Upper lobe of right lung (tissue), 1 donor: ENCODE measurements around the gene TP53BP1. TPM values are rescaled to one million over a fixed set of nuclear protein-coding genes. Genes with fewer than 3 reads are reported as not detected.

ENCODE experiments used
- ATAC-seq: fragments of 200-7000 bp; cut with Tn5 transposase; one replicate; pipeline ENCODE4 v1.9.1; 2020; ENCODE audit warnings: mild to moderate bottlenecking, moderate library complexity
- DNase-seq: peaks from one replicate; pipeline ENCODE4 v3.0.0-alpha.2; 2020
- H3K27ac ChIP-seq: fragments of 200-600 bp; one replicate; pipeline ENCODE4 v1.8.0; 2022
- H3K27me3 ChIP-seq: fragments of 200-600 bp; one replicate; pipeline ENCODE4 v1.8.0; 2022; ENCODE audit warnings: mild to moderate bottlenecking
- H3K36me3 ChIP-seq: fragments of 200-600 bp; one replicate; pipeline ENCODE4 v1.8.0; 2022
- H3K4me1 ChIP-seq: fragments of 200-600 bp; one replicate; pipeline ENCODE4 v1.8.0; 2022
- H3K4me3 ChIP-seq: fragments of 200-600 bp; one replicate; pipeline ENCODE4 v1.8.0; 2022; ENCODE audit warnings: mild to moderate bottlenecking
- H3K9me3 ChIP-seq: fragments of 200-600 bp; one replicate; pipeline ENCODE4 v1.8.0; 2022
- CTCF ChIP-seq: fragments of 200-600 bp; IDR thresholded peaks from one replicate; pipeline ENCODE4 v1.8.0; 2022; ENCODE audit warnings: antibody characterized with exemption
- intact Hi-C: fragments of 100-400 bp; cut with DNase I; formaldehyde crosslinking; loops from one replicate; pipeline ENCODE4 v1.11.0; 2022
- total RNA-seq: library from RNA; stranded (reverse); fragmentation: NEBNext Ultra II Directional; extraction: Animal tissue kit (Norgen Biotek cat#: 25700); gene quantifications from one replicate; pipeline ENCODE4 v1.2.1, GENCODE V29; 2021
- donor health status: DM: no; HTN: yes; CAD: no; lungs with severe emphysema.

TP53BP1 gene
- total RNA-seq, 1 donor from 2014 or later: 27.6 TPM

- TF ChIP-seq CTCF: no peak
- Histone ChIP-seq H3K4me3 (no peak overlapping the region), H3K4me1 (peaks cover 6% of the 10 kb centered on the region), H3K9me3 (no peaks in the 10 kb centered on the region), H3K27ac (no peak overlapping the region), H3K27me3 (no peaks in the 10 kb centered on the region), H3K36me3 (no peaks in the 10 kb centered on the region)
- DNase-seq (peak; percentile 33), ATAC-seq (no peak)
- intact Hi-C loops: no loop called here
Measured at GRCh38 chr15:43521419-43521818, 28.5 kb upstream of the TP53BP1 start.

GRCh38 chr15:43520138-43520537 is 27.2 kb upstream of the TP53BP1 start:
- H3K27me3 ChIP-seq: no peaks in the 10 kb centered on the region
- H3K27ac ChIP-seq: no peak overlapping the region
- no peaks in the 10 kb centered on the region for H3K9me3 ChIP-seq
- DNase-seq (peak; percentile 31), ATAC-seq (no peak)
- TF ChIP-seq CTCF: no peak
- peaks cover 6% of the 10 kb centered on the region for H3K4me1 ChIP-seq
- H3K36me3 ChIP-seq: no peaks in the 10 kb centered on the region
- no peak overlapping the region for H3K4me3 ChIP-seq
- intact Hi-C loops: no loop called here

- Histone ChIP-seq H3K27me3 (no peaks in the 10 kb centered on the region), H3K4me3 (no peak overlapping the region), H3K36me3 (no peaks in the 10 kb centered on the region), H3K4me1 (peaks cover 6% of the 10 kb centered on the region), H3K9me3 (no peaks in the 10 kb centered on the region), H3K27ac (no peak overlapping the region)
- peak; percentile 44 for DNase-seq
- no peak for ATAC-seq
- TF ChIP-seq CTCF: no peak
- intact Hi-C loops: no loop called here
Measured at GRCh38 chr15:43519196-43519595, 26.2 kb upstream of the TP53BP1 start.

- DNase-seq: peak; percentile 58
- H3K27me3 ChIP-seq: no peaks in the 10 kb centered on the region
- TF ChIP-seq CTCF: no peak
- intact Hi-C loops: no loop called here
- peak overlapping the region; percentile 40 for H3K4me3 ChIP-seq
- peaks cover 6% of the 10 kb centered on the region for H3K4me1 ChIP-seq
- H3K36me3 ChIP-seq: no peaks in the 10 kb centered on the region
- H3K9me3 ChIP-seq: no peaks in the 10 kb centered on the region
- H3K27ac ChIP-seq: no peak overlapping the region
- peak; percentile 10 for ATAC-seq
Measured at GRCh38 chr15:43518197-43518761, 25.3 kb upstream of the TP53BP1 start.

DNA sequence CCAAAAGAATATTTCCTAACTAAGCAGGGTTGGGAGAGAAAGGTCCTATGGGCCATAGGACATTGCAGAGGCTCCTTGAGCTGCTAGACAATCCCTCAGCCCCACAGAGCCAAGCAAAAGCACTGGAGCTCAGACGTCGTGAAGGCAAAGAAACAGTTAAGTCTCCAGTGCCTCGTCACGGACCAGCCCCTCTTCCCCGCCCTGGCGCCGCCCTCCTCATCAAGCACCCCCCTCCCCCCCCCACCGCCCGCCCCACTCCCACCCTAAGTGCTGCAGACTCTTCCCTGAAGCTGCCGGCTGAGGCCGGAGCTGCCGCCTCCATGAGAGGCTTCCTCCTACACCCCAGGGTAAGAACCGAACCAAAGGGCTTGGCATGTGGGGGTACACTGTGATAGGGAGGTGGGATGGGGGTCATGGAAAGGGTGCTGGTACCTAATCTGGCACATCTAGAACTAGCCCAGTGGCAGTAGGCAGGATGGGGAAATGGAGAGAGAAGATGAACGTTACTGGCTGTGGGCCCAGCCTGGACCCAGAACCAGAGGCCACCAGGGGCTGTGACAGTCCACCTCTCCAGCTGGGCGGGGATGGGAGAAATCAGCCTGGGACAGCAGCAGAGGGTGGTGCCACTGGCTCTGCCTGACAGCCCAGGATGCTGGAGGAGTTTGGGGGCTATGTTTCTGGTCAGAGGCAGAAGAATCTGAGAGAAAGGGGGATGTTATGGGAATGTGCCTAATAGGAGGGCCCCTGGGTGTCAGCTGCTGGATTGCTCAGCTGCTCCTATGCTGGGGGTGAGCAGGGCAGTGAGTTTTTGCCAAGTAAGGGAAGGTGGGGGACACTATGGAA is 24.6 kb upstream of the TP53BP1 start, which contains the start of gene MAP1A:
Gene MAP1A (plus strand): TSS at position 255 of the 843 bp plus-strand sequence. CDS start 3,866 bp downstream, outside the sequence.
- no peaks in the 10 kb centered on the region for H3K27me3 ChIP-seq
- peak within 1 kb of the TSS; percentile 40 for H3K4me3 ChIP-seq
- no peak within 1 kb of the TSS for H3K27ac ChIP-seq
- DNase-seq (peak; percentile 64), ATAC-seq (peak; percentile 27)
- peaks cover 6% of the 10 kb centered on the region for H3K4me1 ChIP-seq
- H3K9me3 ChIP-seq: no peaks in the 10 kb centered on the region
- intact Hi-C loops: no loop called here
- TF ChIP-seq CTCF: no peak
- no peaks in the 10 kb centered on the region for H3K36me3 ChIP-seq
